ENCODE measurements around the gene CRISP1. TPM values are rescaled to one million over a fixed set of nuclear protein-coding genes. Genes with fewer than 3 reads are reported as not detected.

Gene CRISP1
- total and polyA plus RNA-seq, 2 of the 13 experiments (the other 11 are each of a cell fraction or from before 2014, with no cell fraction given), result not detected

- TF ChIP-seq GRHL1 (CRISPR knock-in tag; conservative IDR thresholded peaks at IDR 0.05), result no peak
- no peak for TF ChIP-seq ZNF496 (CRISPR knock-in tag; IDR thresholded peaks at IDR 0.05; ENCODE audit: insufficient replicate concordance)
- no peak for TF ChIP-seq NBN (conservative IDR thresholded peaks at IDR 0.05)
- no peak for TF ChIP-seq MTF1 (CRISPR knock-in tag; IDR thresholded peaks at IDR 0.05)
- TF ChIP-seq ZBTB39 (CRISPR knock-in tag; IDR thresholded peaks at IDR 0.05), result no peak
- no peak for TF ChIP-seq KAT7 (CRISPR knock-in tag; IDR thresholded peaks at IDR 0.05; ENCODE audit: borderline replicate concordance)
Measured at GRCh38 chr6:49806145-49806544, 60.2 kb downstream of the CRISP1 start (continued).

- intact Hi-C loops (cut with micrococcal nuclease; ENCODE audit: unreplicated experiment), result no loop called here
- Histone ChIP-seq H3K27ac (ENCODE audit: extremely low read length, insufficient read depth, low read length) (no peak overlapping the region), H3K36me3 (replicated peaks in 1 of 2; ENCODE audit: control insufficient read depth in 1 of 2, insufficient read depth in 2 of 2, low read length in 2 of 2) (no peaks in the 10 kb centered on the region), H3K79me2 (ENCODE audit: insufficient read depth, low read length) (no peaks in the 10 kb centered on the region), H3K27me3 (ENCODE audit: control insufficient read depth in 1 of 2, insufficient read depth in 2 of 2, low read length in 2 of 2) (no peaks in the 10 kb centered on the region), H4K20me1 (ENCODE audit: insufficient read depth, low read length) (no peaks in the 10 kb centered on the region), H3K4me1 (ENCODE audit: insufficient read depth, low read length) (no peaks in the 10 kb centered on the region), H3K4me2 (ENCODE audit: low read depth, low read length) (no peak overlapping the region), H3K4me3 (replicated peaks in 1 of 3; ENCODE audit: insufficient read depth in 1 of 3, low read depth in 2 of 3, low read length in 3 of 3) (no peak overlapping the region), H3K9me3 (ENCODE audit: low read length) (no peaks in the 10 kb centered on the region), H3K9ac (ENCODE audit: insufficient read depth, low read depth, low read length) (no peak overlapping the region), H2AFZ (ENCODE audit: low read length) (no peak overlapping the region)
- no peak for FAIRE-seq
- WGBS (ENCODE audit: low lambda C conversion rate), result 28% methylated on average over 3 of the region's 3 CpGs
- ChIA-PET POLR2A (no interaction called here), CTCF (ENCODE audit: low intra/inter-chr PET ratio, low total read pairs) (no interaction called here)
- no peak for ATAC-seq
- in situ Hi-C loops (cut with HindIII; ENCODE audit: extremely low pct_ligation_motif_present, low pct_unique_long_range_greater_than_20kb), result no loop called here
- DNase-seq (ENCODE audit: low spot score), result no peak
- BruUV-seq (replicated peaks), result no TSS peak
- TF ChIP-seq ZNF646 (CRISPR knock-in tag; IDR thresholded peaks at IDR 0.05), result no peak
- no peak for TF ChIP-seq RBM39 (IDR thresholded peaks at IDR 0.05; ENCODE audit: low read depth, low read length, poor library complexity, severe bottlenecking)
- no peak for TF ChIP-seq ZNF264 (CRISPR knock-in tag; IDR thresholded peaks at IDR 0.05)
- no peak for TF ChIP-seq MXD1 (CRISPR knock-in tag; IDR thresholded peaks at IDR 0.05)
- TF ChIP-seq ZNF546 (CRISPR knock-in tag; conservative IDR thresholded peaks at IDR 0.05), result no peak
Measured at GRCh38 chr6:49805246-49805645, 61.1 kb downstream of the CRISP1 start.

All from HepG2 (cell line).